Panc1 (cell line): ENCODE results near the gene TSSK6. TPM values are rescaled to one million over a fixed set of nuclear protein-coding genes. Genes with fewer than 3 reads are reported as not detected.

ENCODE experiments used
- ATAC-seq: fragments of 200-7000 bp; cut with Tn5 transposase; 2 replicates; pipeline ENCODE4 v1.9.1; 2020; ENCODE audit warnings: mild to moderate bottlenecking, moderate library complexity
- BruUV-seq: library from RNA; stranded (reverse); fragments of 400-500 nt; replicated peaks from 2 replicates; lab custom pipeline; 2021; lab: Mats Ljungman, UMichigan
- CTCF ChIA-PET: fragments of 300-600 bp; sonication (Branson Sonifier 250); formaldehyde crosslinking; loops from one replicate; lab custom pipeline; 2022; ENCODE audit warnings: antibody characterized with exemption; lab: Charles Lee
- POLR2A ChIA-PET: fragments of 300-600 bp; sonication (Branson Sonifier 250); formaldehyde crosslinking; loops from one replicate; lab custom pipeline; 2022; ENCODE audit warnings: antibody characterized with exemption; lab: Charles Lee
- DNase-seq: peaks from one replicate; pipeline ENCODE4 v3.0.0-alpha.2; 2010; ENCODE audit warnings: low read depth, low spot score
- H3K27ac ChIP-seq: 2 replicates; pipeline ENCODE4 v1.5.1; 2011; ENCODE audit warnings: mild to moderate bottlenecking, low read length, inconsistent platforms
- H3K27me3 ChIP-seq: fragments of 200-500 bp; sonication (Bioruptor generic); 2 replicates; pipeline ENCODE4 v1.6.0; 2014; ENCODE audit warnings: low read length, inconsistent platforms; ENCODE audit not compliant: control insufficient read depth, insufficient read depth
- H3K36me3 ChIP-seq: fragments of 200-500 bp; sonication (Bioruptor generic); 2 replicates; pipeline ENCODE4 v1.5.1; 2014; ENCODE audit warnings: inconsistent platforms, mild to moderate bottlenecking, low read length, moderate library complexity; ENCODE audit not compliant: control insufficient read depth, insufficient read depth
- H3K4me1 ChIP-seq: 2 replicates; pipeline ENCODE4 v1.5.1; 2011; ENCODE audit warnings: inconsistent platforms, mild to moderate bottlenecking, low read length, moderate library complexity; ENCODE audit not compliant: control insufficient read depth, insufficient read depth
- H3K4me3 ChIP-seq, 2 experiments: 2 replicates each; pipeline ENCODE4 v1.5.1; 2011 to 2012; ENCODE audit warnings: low read depth in 2 of 2, low read length in 2 of 2, mild to moderate bottlenecking in 2 of 2, inconsistent platforms in 1 of 2, moderate library complexity in 1 of 2
- H3K9me3 ChIP-seq: fragments of 200-500 bp; sonication (Bioruptor generic); 2 replicates; pipeline ENCODE4 v1.5.1; 2014; ENCODE audit warnings: low read depth, mild to moderate bottlenecking, inconsistent platforms, low read length, moderate library complexity; ENCODE audit not compliant: control insufficient read depth, insufficient read depth
- POLR2AphosphoS5 ChIP-seq: IDR thresholded peaks from 2 replicates; pipeline ENCODE4 v1.6.1; 2012; ENCODE audit warnings: mild to moderate bottlenecking, low read depth, low read length, moderate library complexity
- REST ChIP-seq, 2 experiments: IDR thresholded peaks; 2 replicates each; pipeline ENCODE4 v1.6.1; 2011 to 2012; ENCODE audit warnings: low read depth in 2 of 2, control low read depth in 1 of 2, low read length in 1 of 2, mild to moderate bottlenecking in 1 of 2, moderate library complexity in 1 of 2; ENCODE audit not compliant: insufficient read depth in 1 of 2
- SIN3A ChIP-seq: IDR thresholded peaks from 2 replicates; pipeline ENCODE4 v1.6.1; 2012; ENCODE audit warnings: low read depth, mild to moderate bottlenecking, low read length, moderate library complexity, borderline replicate concordance; ENCODE audit not compliant: insufficient read depth
- TCF7L2 ChIP-seq: IDR thresholded peaks from 2 replicates; pipeline ENCODE4 v1.6.1; 2011; ENCODE audit warnings: mild to moderate bottlenecking, low read depth, low read length, inconsistent platforms
- in situ Hi-C: cut with HindIII; loops from 2 replicates; pipeline ENCODE4 v1.10.0; 2016; ENCODE audit warnings: low sequenced_read_pairs, low pct_unique_long_range_greater_than_20kb
- intact Hi-C: fragments of 100-400 bp; cut with micrococcal nuclease; formaldehyde crosslinking; loops from one replicate; pipeline ENCODE4 v1.10.0; 2022; ENCODE audit not compliant: unreplicated experiment
- total RNA-seq: library from RNA; stranded (reverse); gene quantifications from one replicate; pipeline ENCODE4 v1.2.1, GENCODE V29; 2021; ENCODE audit not compliant: unreplicated experiment
- TF ChIP-seq, protein P1 (sequence below): fragments of 450-650 bp; IDR thresholded peaks from 2 replicates; pipeline ENCODE4 v1.5.1; 2017; ENCODE audit warnings: mild to moderate bottlenecking

TSSK6 gene
- total RNA-seq, 1 experiment from 2014 or later = 1.8 TPM

GRCh38 chr19:19492026-19492610, 23.2 kb downstream of the TSSK6 start:
- Histone ChIP-seq H3K27ac (no peak overlapping the region), H3K9me3 (no peaks in the 10 kb centered on the region), H3K36me3 (no peaks in the 10 kb centered on the region), H3K27me3 (no peaks in the 10 kb centered on the region), H3K4me1 (peaks cover 29% of the 10 kb centered on the region), H3K4me3 (no peak overlapping the region)
- ChIA-PET POLR2A (no interaction called here), CTCF (no interaction called here)
- DNase-seq (no peak), ATAC-seq (no peak)
- TF ChIP-seq, protein P1, sequence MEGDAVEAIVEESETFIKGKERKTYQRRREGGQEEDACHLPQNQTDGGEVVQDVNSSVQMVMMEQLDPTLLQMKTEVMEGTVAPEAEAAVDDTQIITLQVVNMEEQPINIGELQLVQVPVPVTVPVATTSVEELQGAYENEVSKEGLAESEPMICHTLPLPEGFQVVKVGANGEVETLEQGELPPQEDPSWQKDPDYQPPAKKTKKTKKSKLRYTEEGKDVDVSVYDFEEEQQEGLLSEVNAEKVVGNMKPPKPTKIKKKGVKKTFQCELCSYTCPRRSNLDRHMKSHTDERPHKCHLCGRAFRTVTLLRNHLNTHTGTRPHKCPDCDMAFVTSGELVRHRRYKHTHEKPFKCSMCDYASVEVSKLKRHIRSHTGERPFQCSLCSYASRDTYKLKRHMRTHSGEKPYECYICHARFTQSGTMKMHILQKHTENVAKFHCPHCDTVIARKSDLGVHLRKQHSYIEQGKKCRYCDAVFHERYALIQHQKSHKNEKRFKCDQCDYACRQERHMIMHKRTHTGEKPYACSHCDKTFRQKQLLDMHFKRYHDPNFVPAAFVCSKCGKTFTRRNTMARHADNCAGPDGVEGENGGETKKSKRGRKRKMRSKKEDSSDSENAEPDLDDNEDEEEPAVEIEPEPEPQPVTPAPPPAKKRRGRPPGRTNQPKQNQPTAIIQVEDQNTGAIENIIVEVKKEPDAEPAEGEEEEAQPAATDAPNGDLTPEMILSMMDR = no peak
- no peak for TF ChIP-seq SIN3A
- no peak for TF ChIP-seq POLR2AphosphoS5
- TF ChIP-seq TCF7L2 = no peak
- no peak for TF ChIP-seq REST (IDR thresholded peaks at IDR 0.05; ENCODE audit: insufficient read depth in 1 of 2, low read depth in 2 of 2, low read length in 1 of 2)
- BruUV-seq = no TSS peak
- in situ Hi-C loops = no loop called here
- intact Hi-C loops = no loop called here

- H3K4me3 ChIP-seq = no peak overlapping the region
- peaks cover 34% of the 10 kb centered on the region for H3K4me1 ChIP-seq
- in situ Hi-C loops = no loop called here
- DNase-seq = no peak
- H3K27me3 ChIP-seq = no peaks in the 10 kb centered on the region
- no peaks in the 10 kb centered on the region for H3K9me3 ChIP-seq
- H3K36me3 ChIP-seq = no peaks in the 10 kb centered on the region
- H3K27ac ChIP-seq = no peak overlapping the region
- no TSS peak for BruUV-seq
- POLR2A ChIA-PET = interaction anchor here (0.5 kb wide), 1 partner anchor 113 kb away, joined by 3 read pairs; no protein-coding TSS in a partner anchor
- CTCF ChIA-PET = no interaction called here
- no peak for ATAC-seq
- TF ChIP-seq POLR2AphosphoS5 = no peak
- TF ChIP-seq, protein P1 = no peak
- intact Hi-C loops = no loop called here
These were observed 23.9 kb downstream of the TSSK6 start for GRCh38 chr19:19491321-19492025.
